ENCODE results near the gene LEMD3. TPM values are rescaled to one million over a fixed set of nuclear protein-coding genes. Genes with fewer than 3 reads are reported as not detected.

The LEMD3 gene
- 9.7 and 16.0 TPM in 2 replicates for total RNA-seq

GRCh38 chr12:65169320-65170208 lies at the start of gene LEMD3:
TSS of gene LEMD3 (plus strand) at chr12:65169583. CDS start at chr12:65169597, 14 bp downstream.

GRCh38 chr12:65121049-65121955 lies 48.1 kb upstream of the LEMD3 start, which contains the start of gene WIF1:
TSS of gene WIF1 (minus strand) at chr12:65121305. CDS start at chr12:65121191, 114 bp downstream.

GRCh38 chr12:65278576-65279368 lies 109.4 kb downstream of the LEMD3 start, which contains the start of gene MSRB3:
TSS of gene MSRB3 (plus strand) at chr12:65278683. CDS start at chr12:65308580, 29,897 bp downstream.

Other genes with a start within 250 kb of the LEMD3 start
- gene WIF1, start 48.3 kb upstream of the LEMD3 start, total RNA-seq: 0.15 TPM in 1 of 2 replicates, not detected in the other
- gene MSRB3, start 109.1 kb downstream of the LEMD3 start, total RNA-seq: 14.9 and 17.8 TPM in 2 replicates

Measured in bronchus fibroblast of lung (primary cell).